NCI-H187 (cell line): ENCODE measurements around the gene ALG1.
"Not testable (repeated sequence)": the region's sequence is repeated elsewhere in the genome, so short reads cannot be mapped to it uniquely, and the experiment has no call there.

Experiments used
- DNase-seq, 2 experiments: peaks; one replicate each; lab custom pipeline; 2025; lab: John Stamatoyannopoulos, UW

ALG1 gene

DNA sequence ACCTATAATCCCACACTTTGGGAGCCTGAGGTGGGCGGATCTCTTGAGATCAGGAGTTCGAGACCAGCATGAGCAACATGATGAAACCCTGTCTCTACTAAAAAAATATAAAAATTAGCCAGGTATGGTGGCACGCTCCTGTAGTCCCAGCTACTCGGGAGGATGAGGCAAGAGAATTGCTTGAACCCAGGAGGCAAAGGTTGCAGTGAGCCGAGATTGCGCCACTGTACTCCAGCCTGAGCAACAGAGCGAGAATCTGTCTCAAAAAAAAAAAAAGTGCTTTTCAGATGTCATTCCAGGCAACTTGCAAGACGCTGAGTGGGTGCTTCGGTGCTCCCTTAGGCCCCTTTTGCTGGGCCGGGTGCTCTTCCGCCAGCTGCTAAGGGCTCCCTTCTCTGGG is 27.1 kb upstream of the ALG1 start:
- not testable (repeated sequence) for DNase-seq

- no peak for DNase-seq
Measured at GRCh38 chr16:5045499-5046115, 26.0 kb upstream of the ALG1 start.

DNA sequence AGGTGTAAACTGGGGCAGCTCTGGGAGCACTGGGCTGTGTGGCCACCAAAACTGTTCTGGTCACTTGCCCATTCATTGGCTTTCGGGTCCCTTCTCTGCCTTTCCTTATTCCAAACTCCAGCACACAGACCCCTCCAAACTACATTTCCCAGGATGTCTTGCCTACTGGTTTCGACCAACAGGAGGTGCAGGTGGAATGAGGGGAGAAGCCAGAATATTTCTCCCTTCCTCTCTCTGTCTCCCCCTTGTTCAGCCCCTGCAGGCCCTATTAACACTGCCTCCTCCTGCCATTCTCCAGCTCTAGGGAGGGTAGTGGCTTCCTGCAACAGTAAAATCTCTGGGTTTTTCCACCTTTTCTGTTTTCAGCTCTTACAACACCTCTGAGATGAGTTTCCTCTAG is 24.7 kb upstream of the ALG1 start:
- no peak for DNase-seq

DNA sequence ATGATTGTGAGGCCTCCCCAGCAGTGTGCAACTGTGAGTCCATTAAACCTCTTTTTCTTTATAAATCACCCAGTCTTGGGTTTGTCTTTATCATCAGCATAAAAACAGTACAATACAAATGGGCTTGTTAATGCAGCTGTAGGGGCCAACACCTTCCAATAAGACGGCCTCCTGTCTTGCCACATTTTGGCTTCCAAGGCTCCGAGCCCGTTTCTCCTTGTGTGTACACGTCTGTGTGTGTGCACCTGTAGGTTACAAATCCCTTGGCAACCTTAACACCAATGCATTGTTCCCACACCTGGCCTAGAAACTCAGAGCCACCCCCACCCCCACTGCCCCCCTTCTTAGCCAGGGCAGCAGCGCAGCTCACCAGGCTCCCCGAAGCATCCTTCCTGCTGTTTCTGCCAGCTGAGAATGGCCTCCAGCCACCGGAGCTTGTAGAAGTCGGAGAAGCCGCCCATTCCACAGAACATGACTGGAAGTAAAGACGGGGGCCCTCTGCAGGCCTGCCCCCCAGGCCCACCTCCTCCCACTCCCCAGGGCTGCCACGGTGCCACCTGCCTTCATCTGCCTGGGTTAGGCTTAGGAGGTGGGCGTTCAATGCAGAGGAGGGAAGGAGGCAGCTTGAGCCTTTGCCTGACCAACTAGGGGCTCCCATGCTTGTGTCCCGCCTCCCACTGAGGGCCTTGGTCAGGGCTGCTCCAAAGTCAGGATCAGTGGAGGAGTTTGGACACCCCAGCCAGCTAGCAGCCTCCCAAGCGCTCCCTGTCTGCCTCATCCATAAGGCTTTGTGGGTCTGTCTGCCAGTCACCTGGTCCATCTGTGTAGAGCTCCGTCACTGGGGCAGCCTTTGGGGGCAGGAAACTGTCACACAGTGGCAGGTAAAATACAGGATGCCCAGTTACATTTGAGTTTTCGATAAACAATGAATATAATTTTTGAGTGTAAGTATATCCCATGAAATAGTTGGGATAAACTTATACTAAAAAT is 16.5 kb upstream of the ALG1 start:
- no peak for DNase-seq

GRCh38 chr16:5056352-5056751 is 15.3 kb upstream of the ALG1 start:
- no peak for DNase-seq

DNA sequence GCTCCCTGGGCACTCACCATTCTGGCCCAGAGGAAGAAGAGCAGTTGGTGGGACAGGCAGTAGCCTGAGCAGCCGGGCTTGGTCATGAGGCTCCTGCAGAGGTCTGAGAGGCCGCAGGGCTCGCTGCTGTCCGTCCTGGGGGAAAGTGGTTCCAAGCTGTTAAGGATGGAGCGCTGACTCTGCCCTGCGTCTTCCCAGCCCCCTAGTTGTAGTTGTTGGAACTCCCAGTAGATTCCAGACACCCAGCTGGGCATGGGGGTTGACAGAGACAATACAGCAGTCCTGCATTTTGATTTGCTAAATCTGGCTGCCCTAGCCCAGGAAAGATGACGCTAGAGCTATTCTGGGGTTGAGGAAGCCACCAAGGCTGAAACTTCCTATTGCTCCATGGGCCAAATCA is 13.2 kb upstream of the ALG1 start:
- no peak for DNase-seq

DNA sequence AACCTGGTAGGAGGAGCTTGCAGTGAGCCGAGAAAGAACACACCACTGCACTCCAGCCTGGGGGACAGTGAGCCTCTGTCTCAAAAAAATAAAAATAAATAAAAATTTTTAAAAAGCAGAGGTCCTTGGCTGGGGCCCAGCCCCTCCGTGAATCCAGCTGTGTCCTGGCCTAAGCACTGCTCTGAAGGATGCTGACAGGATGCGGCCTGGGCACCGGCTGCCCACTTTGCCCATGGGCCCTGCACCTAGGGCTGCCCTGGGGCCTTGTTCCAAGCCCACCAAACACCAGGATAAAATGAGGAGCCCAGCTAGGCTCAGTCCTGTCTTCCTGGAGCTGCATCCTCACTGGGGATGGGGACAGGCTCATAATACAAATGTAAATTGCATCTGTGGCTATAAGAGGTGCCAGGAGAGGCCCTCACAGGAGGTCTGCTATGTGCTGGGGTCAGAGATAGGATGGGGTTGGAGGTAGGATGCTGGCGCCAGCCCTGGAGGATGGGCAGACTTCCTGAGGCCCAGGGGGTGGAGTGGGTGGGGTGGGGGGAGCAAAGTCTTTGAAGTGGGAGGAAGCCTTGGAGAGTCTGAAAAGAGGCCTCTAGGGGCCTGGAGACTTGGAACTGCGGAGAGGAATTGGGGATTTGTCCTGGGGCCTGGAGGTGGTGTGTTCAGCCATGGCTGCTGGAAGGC is 12.1 kb upstream of the ALG1 start:
- no peak for DNase-seq

- no peak for DNase-seq
Measured at GRCh38 chr16:5060073-5060641, 11.5 kb upstream of the ALG1 start.

DNA sequence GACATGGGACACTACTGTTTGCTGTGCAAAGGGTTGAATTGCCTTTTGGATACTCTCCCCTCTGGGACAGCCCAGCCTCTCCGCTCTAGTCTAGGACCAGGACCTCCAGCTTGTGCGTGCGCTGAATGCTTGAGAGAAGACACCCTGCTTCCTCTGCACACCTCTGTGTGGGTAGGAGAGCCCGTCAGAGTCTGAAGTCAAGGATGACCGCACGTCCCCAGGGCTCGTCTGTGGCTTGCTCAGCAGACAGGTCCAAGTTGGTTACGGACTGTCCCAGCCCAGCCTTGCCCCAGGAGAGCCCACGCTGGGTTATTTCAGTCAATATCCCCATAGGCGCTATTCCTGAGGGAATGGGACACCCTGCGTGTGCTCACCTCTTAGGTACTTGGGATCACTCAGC is 9.6 kb upstream of the ALG1 start:
- DNase-seq, result no peak

DNA sequence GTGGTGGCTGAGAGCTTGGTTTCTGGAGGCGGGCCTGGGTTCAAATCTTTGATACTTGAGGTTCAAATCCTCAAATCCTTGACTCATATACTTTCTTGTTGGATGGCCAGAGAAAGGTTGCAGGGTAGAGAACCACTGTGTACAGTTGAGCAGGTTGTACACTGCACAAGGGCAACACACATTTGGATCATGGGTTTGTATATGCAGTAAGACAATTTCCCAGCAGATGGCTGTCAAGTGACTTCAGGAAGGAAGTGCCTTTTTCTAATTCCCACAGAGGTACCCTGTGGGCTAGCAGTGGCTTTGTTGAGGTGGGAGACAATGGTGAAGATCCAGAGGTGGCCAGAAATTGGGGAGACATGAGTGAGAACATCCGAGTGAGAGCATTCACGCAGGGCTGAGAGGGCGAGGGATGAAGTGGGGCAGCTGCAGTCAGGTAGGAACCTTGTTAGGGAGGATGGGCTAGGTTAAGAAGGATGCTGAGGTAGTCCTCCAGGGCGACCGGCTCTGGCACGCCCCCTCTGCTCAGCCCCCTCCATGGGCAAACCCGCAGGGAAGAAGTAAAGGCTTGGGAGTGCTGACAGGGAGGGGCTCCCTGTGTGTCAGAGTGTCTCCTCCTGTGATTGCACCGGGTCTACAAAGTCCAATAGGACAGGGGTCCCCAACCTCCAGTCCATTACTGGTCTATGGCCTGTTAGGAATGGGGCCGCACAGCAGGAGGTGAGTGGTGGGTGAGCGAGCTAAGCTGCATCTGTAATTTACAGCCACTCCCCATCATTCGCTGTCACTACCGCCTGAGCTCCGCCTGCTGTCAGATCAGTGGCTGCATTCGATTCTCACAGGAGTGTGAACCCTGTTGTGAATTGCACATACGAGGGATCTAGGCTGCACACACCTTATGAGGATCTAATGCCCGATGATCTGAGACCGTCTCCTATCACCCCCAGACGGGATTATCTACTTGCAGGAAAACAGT is 8.6 kb upstream of the ALG1 start:
- no peak for DNase-seq

DNA sequence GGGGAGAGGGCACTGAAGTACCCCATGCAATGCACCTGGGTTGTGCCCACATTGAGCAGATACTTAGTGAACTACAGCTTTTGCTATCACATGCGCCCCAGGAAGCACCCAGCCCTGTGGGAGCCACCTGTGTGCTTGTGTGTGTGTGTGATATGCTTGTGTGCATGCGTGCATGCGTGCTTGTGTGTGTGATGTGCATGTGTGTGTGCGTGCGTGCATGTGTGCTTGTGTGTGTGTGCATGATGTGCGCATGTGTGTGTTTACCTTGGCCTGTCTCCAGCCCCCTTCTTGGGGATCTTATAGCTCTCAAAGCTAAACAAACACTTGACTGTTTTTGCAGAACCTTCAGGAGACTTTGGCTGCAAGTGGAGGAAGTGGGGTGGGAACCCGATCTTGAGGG is 6.7 kb upstream of the ALG1 start:
- peak; percentile 28 to 55 for DNase-seq

- no peak for DNase-seq
Measured at GRCh38 chr16:5065326-5065725, 6.3 kb upstream of the ALG1 start.

DNA sequence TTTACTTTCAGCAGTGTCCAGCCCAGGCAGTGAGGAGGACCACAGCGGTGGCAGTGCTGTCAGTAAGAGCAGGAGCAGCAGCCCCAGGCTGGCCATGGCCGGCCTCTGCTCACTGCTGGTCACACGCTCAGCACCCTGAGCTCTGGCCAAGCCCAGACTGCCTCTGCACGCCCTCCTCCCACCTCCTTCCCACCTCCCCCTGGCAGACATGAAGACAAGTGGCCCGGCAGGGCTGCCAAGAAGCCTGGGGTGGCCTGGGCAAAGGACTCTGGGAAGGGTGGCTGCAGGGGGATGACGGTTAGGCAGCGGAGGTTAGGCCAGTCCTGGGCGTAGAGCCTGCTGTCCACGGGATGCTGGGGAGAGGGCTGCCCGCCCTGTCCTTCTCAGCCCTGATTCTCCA is 5.8 kb upstream of the ALG1 start, which contains the start of gene C16orf89:
TSS of gene C16orf89 (minus strand) at position 144 of the 400 bp plus-strand sequence. CDS start at position 96, 48 bp downstream.
- no peak for DNase-seq

GRCh38 chr16:5066511-5066910 is 5.1 kb upstream of the ALG1 start:
- no peak for DNase-seq

- DNase-seq, result no peak
Measured at GRCh38 chr16:5069048-5069447, 2.6 kb upstream of the ALG1 start.

DNA sequence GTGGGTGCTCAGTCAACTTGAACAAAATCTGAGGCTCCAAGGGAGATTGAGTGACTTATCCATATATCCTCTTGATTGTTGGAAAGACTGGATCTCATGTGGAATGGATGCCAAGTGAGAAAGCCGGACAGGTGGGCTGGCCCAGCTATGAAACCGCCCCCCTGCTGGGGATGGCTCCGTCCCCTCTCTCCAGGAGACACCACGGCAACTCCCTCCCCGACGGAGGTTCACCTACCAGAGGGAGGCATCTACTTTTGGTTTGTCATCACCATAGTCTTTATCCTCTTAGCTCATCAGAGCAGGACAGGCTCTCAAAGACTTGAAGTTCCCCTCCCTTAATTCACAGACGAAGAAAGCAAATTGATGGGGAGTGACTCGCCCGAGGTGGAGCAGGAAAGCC is 1.8 kb upstream of the ALG1 start:
- DNase-seq, result no peak

GRCh38 chr16:5070431-5071186 is 1.0 kb upstream of the ALG1 start:
- no peak for DNase-seq

GRCh38 chr16:5071341-5071680 is 332 bp upstream of the ALG1 start:
- no peak for DNase-seq

DNA sequence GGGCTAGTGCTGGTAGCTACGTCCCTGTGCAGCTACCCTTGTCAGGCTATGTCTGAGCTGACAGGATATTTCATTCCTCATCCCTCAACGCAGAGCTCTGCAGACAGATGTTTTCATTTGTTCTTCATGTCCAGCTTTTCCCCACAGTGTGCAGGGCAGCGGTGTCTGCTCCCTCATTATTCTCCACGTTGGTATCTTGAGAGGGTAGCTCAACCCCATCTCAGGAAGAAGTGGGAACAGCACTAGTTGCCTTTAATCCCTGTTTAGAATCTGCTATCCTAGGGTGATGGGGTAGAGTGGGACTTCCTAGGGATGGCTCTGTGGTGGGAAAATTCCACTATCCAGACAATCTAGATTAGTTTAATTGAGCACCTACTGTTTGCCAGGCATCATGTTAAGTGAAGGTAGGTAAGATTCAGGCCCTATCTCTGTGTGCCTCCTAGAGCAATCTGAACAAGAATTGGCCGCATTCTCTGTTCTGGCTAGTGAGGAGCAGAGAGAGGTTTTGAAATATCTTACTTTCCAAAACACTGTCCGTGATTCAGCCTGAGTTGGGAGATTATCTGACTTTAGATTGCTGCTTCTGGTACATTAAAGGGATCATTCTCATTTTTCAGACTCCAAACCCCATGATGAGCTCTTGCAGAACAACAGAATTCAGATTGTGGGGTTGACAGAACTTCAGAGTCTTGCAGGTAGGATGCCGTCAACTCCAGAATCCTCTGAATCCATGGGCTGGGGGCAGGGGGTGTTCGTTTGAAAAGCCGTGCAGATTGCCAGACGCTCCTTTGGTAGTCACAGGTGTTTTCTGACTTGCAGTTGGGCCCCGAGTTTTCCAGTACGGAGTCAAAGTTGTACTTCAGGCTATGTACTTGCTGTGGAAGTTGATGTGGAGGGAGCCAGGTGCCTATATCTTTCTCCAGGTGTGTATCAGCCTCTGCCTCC is 963 bp downstream of the ALG1 start:
- DNase-seq, result no peak

GRCh38 chr16:5073279-5073629 is 1.6 kb downstream of the ALG1 start:
- no peak for DNase-seq
